Amygdala (tissue), 56 donors: Measurements from ENCODE around the gene EYS.

ENCODE experiments used
- DNase-seq, 56 donors: peaks; one replicate each; lab custom pipeline; 2025; lab: John Stamatoyannopoulos, UW

EYS gene

GRCh38 chr6:64104051-64104450 is 1603.0 kb downstream of the EYS start:
- DNase-seq = no peak

- DNase-seq = no peak
Observed at GRCh38 chr6:64103480-64103879, 1603.5 kb downstream of the EYS start.

- no peak for DNase-seq
Observed at GRCh38 chr6:64100702-64101303, 1606.2 kb downstream of the EYS start.

GRCh38 chr6:64090352-64090751 is 1616.7 kb downstream of the EYS start:
- DNase-seq = no peak

- DNase-seq = no peak
Observed at GRCh38 chr6:64085126-64085525, 1621.9 kb downstream of the EYS start.

- no peak for DNase-seq
Observed at GRCh38 chr6:64084185-64084663, 1622.8 kb downstream of the EYS start.

- DNase-seq = no peak
Observed at GRCh38 chr6:64083261-64083660, 1623.8 kb downstream of the EYS start.

GRCh38 chr6:64081453-64081852 is 1625.6 kb downstream of the EYS start:
- no peak for DNase-seq

GRCh38 chr6:64074981-64075380 is 1632.0 kb downstream of the EYS start:
- no peak for DNase-seq

GRCh38 chr6:64072686-64073085 is 1634.3 kb downstream of the EYS start:
- no peak for DNase-seq

GRCh38 chr6:64064919-64065318 is 1642.1 kb downstream of the EYS start:
- no peak for DNase-seq

GRCh38 chr6:64062960-64063683 is 1643.9 kb downstream of the EYS start:
- no peak for DNase-seq

- no peak for DNase-seq
Observed at GRCh38 chr6:64054861-64055260, 1652.2 kb downstream of the EYS start.

GRCh38 chr6:64050590-64050989 is 1656.4 kb downstream of the EYS start:
- DNase-seq = no peak

GRCh38 chr6:64049736-64050135 is 1657.3 kb downstream of the EYS start:
- no peak for DNase-seq

- DNase-seq = no peak
Observed at GRCh38 chr6:64046746-64047208, 1660.2 kb downstream of the EYS start.

- no peak for DNase-seq
Observed at GRCh38 chr6:64041373-64041772, 1665.7 kb downstream of the EYS start.

- DNase-seq = no peak
Observed at GRCh38 chr6:64040113-64040512, 1666.9 kb downstream of the EYS start.

GRCh38 chr6:64037427-64037826 is 1669.6 kb downstream of the EYS start:
- DNase-seq = no peak

GRCh38 chr6:64034910-64035655 is 1671.9 kb downstream of the EYS start:
- DNase-seq = no peak

- DNase-seq = no peak
Observed at GRCh38 chr6:64034291-64034690, 1672.7 kb downstream of the EYS start.
